Middle frontal gyrus (tissue), 1 donor: ENCODE results near the gene NRP2.

Experiments used
- DNase-seq: peaks from one replicate; pipeline ENCODE4 v3.0.0-alpha.2; 2015; ENCODE audit warnings: low spot score; ENCODE audit errors: extremely low spot score

NRP2 gene

GRCh38 chr2:205730701-205731582 lies 48.6 kb downstream of the NRP2 start:
- DNase-seq: no peak

- no peak for DNase-seq
Observed at GRCh38 chr2:205731583-205731981, 49.3 kb downstream of the NRP2 start.

DNA sequence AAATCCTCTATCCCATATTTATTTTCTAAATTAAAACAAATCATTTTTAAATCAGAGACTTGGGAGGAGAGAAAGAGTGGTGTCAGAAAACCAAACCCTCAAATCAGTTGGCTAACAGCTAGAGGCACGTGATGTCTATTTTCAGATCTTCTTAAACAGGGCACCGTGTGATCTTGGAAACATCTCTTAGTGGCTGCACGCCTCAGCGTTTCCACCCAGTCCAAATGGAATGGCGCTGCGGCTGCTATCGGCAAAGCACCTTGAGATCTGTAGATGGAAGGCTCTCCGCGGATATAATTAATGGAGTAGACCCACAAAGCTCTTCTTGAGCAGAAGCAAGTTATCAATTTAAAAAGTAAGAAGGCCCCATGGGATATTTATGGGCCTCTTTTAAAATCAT lies 50.0 kb downstream of the NRP2 start:
- DNase-seq: no peak

GRCh38 chr2:205733082-205733481 lies 50.8 kb downstream of the NRP2 start:
- no peak for DNase-seq

DNA sequence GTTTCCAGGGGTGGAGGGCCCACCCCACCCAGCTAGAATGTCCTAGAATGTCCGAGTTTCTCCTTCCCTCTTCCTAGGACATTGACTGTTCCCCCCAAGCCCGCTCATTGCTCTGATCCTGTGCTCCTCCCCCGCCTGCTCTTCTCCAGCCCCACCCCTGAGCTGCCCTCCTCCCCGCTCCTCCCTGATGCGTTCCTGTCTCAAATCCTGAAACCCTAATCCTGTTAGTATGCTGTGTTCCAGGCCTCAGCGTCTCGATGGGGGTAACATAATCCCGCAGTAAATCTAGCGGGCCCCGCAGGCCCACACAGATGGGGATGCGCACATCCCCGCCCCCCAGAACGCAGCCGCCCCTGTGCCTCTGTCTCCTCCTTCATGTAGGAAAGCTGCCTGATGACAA lies 51.3 kb downstream of the NRP2 start:
- no peak for DNase-seq

DNA sequence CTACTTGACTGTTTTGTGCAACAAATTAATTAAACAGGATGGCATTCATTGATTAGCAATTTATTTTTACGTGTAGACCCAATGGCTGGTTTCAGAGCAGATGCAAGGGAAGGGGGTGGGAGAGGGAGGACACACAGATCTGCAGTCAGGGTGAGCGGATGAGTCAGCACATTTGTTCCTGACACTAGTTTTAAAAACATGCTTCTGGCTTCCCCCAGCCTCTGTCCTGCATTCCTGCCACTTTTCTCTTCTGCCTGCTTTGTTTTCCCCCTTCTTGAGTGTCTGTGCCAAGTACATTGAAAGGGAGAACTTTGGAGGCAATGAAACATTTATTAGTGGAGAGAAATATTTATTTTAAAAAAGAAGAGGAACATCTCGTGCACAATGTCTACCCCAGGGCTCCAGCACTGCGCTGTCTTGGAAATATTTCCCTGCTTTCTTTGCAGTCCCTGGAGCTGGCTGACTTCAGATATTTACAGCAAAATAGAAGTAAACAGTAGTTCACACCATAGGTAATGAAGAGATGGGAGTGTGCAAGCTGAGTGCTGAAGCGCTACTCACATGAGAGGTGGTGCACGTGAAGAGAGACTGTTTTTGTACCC lies 52.2 kb downstream of the NRP2 start:
- DNase-seq: no peak

DNA sequence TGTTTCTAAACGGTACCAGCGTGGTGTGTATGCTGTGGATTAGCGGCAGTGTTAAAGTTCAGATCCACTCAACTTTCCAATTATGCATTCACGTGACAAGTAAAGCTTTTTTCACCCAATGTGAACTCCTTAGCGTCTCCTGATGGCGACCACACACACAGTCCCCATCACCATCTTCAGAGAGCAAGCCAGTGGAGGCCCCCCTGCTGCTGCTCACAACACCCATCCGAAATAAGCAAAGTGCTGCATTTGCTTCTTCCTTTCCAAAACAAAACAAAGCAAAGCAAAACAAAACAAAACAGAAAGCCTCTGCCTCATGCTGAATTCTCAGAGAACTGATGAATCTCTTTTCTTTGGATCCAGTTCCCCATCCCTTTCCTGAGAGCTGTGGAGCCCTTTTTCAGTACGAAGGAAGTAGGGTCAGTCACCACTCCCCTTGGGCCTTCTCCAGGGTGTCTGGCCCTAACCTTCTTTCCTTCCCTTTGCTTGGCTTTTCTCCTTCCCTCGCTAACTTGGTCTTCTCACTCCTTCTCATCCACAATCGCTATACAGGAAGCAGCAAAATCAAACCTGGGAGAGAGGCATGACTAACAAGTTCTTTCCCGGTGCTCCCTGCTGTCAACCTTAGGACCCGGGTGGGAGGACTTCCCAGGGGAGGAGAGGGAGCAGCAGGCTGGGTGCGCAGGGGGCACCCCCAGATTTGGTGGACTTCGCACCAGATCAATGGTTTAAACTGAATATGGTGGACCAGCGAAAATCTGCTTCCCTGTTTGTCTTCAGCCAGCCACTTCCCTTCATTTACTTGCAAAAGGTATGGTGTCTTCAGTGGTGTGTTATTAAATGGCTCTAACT lies 56.0 kb downstream of the NRP2 start:
- no peak for DNase-seq

- no peak for DNase-seq
Observed at GRCh38 chr2:205739620-205740019, 57.3 kb downstream of the NRP2 start.

DNA sequence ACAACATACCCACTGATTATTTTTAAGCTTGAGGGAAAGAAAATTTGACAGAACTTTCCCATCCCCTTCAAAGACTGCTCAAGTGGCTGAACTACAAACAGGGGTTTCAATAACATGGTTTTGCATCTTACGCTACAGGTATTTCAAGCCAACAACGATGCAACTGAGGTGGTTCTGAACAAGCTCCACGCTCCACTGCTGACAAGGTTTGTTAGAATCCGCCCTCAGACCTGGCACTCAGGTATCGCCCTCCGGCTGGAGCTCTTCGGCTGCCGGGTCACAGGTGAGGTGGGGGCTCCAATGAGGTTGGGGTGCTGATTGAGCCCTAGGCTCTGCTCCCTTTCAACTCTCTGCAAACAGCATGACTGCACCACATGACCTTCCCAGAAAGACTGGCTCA lies 58.1 kb downstream of the NRP2 start:
- no peak for DNase-seq

DNA sequence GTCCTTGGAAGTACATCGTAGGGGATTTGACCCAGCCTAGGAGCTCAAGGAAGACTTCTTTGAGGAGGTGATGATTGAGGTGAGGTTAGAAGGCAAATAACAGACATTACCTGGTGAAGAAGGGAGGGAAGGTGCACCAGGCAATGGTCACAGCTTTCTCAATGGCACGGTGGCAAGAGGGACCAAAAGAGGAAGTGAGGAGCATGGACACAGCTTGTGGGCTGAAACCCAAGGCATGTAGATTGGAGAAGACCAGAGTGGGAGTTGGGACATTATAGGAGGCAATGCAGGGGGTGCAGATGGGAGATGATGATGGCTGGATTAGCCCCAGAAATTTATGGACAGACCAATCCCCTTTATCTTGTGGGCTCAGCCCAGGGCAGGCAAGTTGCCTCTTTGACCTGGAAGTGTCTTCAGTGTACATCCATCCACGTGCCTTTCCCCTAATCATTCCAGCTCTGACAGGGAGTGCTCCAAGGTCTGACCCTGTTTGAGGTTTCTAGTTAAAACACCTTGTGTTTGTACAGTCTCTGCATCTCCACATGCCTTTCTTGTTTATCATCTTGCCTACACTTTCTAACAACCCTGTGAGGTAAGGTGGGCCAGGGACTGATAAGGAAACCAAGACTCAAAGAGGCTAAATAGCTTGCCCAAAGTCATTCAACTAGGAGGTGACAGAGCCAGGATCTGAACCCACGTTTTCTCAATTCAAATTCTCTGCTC lies 59.1 kb downstream of the NRP2 start:
- DNase-seq: no peak

DNA sequence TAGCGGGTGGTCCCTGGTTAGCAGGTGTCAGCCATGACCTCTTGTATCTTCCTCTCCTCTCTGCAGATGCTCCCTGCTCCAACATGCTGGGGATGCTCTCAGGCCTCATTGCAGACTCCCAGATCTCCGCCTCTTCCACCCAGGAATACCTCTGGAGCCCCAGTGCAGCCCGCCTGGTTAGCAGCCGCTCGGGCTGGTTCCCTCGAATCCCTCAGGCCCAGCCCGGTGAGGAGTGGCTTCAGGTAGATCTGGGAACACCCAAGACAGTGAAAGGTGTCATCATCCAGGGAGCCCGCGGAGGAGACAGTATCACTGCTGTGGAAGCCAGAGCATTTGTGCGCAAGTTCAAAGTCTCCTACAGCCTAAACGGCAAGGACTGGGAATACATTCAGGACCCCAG lies 60.8 kb downstream of the NRP2 start:
- DNase-seq: no peak

DNA sequence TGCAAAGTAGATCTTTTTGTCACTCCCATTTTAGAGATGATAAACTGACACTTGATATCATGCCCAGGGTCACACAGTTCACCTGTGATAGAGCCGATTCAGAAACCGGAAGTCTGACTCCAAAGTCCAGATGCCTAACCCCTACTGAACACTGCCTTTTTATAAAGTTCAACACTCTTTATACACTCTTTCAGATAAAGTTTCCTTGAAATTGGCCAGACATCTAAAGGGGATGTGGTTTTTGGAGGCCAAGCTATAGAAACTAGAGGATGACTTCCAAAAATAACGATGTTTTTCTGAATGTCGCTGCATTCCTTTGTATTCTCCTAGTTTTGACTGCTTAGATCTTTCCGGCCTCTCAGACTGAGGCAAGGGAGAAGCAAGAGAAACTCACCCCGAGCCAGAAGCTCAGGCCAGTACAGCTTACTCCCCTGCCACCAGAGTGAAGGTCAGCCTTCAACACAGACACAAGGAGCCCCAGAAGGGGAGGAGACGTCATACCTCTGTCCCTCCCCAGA lies 61.8 kb downstream of the NRP2 start:
- no peak for DNase-seq

DNA sequence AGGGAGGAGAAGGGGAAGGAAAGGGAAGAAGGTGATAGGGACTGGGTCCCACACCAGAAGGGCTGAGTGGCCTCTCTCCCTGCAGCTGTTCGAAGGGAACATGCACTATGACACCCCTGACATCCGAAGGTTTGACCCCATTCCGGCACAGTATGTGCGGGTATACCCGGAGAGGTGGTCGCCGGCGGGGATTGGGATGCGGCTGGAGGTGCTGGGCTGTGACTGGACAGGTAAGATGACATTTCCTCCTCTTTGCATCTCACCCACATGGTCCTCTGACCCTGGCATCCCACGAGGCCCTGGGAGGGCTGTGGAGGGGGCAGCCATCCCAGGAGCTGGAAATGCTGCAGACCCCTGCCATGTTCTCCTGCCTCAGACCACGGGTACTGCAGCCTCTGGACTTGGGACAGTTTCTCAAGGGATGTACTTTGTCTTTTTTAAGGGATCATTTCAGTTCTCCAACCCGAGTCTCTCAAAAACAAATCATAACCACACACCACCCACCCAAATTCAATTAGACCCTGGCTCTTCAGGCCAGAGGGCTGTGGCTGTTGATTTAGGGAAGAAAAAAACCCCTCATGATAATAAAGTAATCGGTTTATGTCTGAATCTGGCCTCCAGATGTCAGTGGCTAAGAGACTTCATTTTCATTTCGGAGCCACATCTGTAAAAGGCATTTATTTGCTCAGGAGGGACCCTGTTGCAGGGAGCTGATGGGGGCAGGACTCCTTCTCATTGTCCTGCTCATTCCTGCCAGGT lies 63.5 kb downstream of the NRP2 start:
- no peak for DNase-seq

- DNase-seq: no peak
Observed at GRCh38 chr2:205746420-205746785, 64.1 kb downstream of the NRP2 start.

- no peak for DNase-seq
Observed at GRCh38 chr2:205747829-205748386, 65.6 kb downstream of the NRP2 start.

GRCh38 chr2:205748639-205749038 lies 66.3 kb downstream of the NRP2 start:
- no peak for DNase-seq

GRCh38 chr2:205749078-205749477 lies 66.8 kb downstream of the NRP2 start:
- DNase-seq: no peak

DNA sequence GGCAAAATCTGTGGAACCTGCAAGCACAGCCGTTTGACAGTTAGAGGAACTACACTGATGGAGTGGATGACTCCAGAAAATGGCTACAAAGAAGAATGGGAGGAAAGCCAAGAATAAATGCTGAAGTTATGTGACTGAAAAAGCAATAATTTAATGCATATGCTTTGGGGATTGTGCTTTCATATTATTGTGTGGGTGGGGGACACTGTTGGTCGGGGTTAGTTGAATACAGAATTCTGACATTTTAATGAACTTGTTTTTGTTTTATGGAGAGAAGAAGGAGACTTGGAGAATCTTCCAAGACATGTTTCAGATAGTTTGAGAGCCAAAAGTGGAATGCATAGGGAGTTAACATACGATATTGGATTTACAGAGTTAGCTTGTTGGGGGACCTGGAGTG lies 68.5 kb downstream of the NRP2 start:
- no peak for DNase-seq

DNA sequence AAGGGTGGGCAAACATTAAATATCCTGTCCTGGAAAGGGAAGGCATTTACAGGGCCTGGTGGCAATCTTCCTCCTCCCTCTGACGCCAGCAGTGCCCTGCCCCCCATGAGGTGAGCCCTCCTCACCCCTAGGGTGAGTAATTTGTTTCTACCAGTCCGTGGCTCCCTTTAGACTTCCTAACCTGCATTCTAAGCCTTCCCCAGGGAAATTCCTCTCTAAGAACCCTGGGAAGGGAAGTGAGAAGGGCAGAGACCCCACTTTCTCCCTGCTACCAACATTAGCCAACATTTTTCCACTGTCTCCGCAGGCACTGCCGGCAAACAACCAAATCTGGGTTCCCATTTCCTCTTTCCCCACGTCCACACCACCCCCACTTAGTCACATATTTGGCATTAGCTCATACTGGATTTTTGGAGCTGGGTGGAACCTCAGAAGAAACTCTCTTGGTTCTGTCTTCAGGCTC lies 69.3 kb downstream of the NRP2 start:
- no peak for DNase-seq

DNA sequence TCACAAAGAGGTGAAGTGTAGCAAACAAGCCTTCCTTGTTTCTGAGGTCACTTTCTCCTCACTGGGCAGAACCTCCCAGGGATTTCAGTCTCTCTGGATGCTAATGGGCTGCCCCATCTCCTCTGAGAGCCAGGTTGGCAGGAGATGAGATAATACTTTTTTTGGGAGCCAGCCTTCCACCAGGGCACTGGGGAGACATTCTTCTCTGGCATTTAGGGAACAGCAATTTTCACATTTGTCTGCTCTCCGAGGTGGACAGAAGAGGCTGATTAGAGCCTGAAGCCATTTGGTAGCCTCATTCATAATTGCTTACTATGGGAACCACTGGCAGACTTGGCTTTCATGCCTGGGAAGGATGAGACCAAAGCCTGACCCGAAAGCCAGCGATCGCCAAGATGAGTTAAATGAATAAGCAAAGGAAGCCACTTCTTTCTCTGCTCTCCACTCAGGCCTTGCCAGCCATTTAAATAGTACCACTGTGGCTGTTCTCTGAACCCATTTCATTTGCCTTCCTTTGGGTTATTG lies 70.1 kb downstream of the NRP2 start:
- DNase-seq: no peak
